NCI-H526 treated with DMSO at 0.1 percent for 48 hours (cell line): ENCODE data around the gene TARS3.
A peak's percentile ranks its signal among the peaks of the same experiment; 100 is the strongest.
"Not testable (repeated sequence)": the region's sequence is repeated elsewhere in the genome, so short reads cannot be mapped to it uniquely, and the experiment has no call there.

Experiments used
- DNase-seq: peaks from one replicate; lab custom pipeline; 2025; lab: John Stamatoyannopoulos, UW

Gene TARS3

DNA sequence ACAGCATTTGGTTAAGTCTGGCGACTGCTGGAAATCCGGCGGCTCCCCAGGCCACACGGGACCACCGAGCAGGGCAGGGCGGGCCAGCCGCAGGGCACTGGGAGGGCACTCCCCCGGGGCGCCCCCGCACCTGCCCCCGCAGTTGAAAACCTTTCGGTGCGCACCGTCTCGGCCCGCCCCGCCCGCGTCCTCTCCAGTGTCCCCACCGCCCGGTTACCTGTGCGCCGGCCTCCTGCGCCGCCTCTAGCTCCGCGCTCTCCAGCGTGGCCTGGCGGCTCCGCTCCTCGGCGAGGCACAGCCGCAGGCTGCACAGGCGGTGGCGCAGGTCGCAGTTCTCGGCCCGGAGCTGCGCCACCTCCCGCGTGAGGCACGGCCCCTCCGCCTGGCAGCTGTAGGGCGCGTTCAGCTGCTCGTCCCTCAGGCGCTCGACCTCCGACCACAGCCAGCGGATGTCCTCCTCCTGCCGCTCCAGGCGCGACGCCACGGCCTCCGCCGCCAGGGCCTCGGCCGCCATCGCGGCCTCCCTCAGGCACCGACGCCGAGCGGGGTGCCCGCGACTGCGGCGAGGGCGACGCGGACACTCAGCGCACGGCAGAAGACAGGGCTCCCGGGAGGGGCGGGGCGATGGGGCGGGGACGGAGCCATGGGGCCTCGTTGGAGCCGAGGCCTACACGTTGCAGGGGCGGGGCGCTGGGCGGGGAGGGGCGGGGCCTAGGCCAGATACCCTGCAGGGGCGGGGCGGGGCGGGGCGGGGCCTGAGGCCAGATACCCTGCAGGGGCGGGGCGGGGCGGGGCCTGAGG lies at the start of gene TARS3:
TARS3 (minus strand) TSS at position 600 of the 801 bp plus-strand sequence; CDS start at position 514, 86 bp downstream.
- peak; percentile 80 for DNase-seq

DNA sequence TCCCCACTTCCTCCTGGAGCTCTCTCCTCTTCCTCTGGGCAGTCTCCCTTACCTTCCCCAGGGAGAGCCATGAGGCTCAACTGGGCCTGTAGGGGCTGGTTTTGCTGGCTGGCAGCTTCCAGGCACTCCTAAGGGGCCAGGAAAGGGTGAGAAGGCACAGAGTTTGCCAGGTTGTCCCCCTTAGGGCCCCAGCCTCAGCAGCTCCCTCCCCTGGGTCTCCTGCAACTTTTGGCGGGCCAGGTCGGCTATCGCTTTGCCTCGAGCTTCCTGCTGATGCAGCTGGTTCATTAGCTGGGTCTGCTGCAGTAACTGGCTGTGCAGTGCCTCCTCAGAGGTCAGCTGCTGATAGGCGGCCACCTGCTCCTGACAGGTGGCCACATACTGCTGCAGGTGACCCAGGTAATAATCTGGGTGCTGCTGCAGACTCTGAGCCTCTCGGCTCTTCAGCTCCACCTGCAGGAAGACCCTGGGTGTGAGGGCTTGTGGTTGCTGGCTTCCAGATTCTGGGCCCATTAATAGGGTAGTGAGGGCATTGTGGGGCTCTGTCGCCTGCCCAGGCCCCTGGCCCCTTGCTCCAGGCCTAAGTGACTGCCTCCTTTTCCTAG lies 49.3 kb upstream of the TARS3 start:
- peak; percentile 5 for DNase-seq

DNA sequence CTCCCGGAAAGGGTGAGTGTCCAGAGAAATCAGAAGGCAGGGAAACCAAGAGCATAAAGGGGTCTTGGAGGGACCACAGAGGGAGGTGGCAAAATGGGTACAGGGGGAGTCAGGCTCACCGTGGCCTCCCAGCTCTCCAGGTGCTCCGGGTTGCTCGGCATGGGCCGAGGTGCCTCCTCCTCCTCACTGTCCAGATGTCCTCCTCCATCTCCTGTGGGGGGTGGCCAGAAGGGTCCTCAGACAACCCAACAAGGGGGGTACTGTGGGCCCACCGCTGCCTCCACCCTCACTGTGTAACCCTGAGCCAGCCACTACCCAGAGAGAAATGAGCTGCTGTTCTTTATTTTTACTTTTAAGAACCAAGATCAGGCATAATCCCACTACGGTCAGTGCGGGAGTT lies 48.6 kb upstream of the TARS3 start:
- no peak for DNase-seq

DNA sequence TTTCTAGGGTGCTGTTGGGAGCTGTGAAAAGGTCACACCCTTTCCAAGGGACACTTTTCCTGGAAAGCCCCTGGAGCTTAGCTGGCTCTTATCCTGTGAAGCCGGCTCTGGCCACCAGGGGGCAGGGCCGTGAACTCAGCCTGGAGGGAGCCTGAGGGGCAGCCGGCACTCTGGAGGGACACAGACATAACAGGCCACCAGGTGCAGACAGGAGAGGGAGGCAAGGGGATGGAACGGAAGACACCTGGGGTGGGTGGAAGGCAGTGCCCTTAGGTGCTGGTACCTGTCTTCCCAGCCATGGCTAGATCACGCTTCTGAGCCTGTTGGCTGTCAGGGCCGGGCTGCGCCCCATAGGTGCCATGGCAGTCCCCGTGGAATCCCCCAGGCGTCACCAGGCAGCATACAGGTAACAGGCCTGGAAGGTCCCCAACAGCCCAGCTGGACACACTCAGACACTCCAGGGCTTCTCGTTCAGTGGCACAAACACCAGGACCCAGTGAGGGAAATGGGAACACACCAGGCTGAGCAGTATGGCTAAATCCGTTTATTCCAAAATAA lies 42.9 kb upstream of the TARS3 start:
- DNase-seq: not testable (repeated sequence)

DNA sequence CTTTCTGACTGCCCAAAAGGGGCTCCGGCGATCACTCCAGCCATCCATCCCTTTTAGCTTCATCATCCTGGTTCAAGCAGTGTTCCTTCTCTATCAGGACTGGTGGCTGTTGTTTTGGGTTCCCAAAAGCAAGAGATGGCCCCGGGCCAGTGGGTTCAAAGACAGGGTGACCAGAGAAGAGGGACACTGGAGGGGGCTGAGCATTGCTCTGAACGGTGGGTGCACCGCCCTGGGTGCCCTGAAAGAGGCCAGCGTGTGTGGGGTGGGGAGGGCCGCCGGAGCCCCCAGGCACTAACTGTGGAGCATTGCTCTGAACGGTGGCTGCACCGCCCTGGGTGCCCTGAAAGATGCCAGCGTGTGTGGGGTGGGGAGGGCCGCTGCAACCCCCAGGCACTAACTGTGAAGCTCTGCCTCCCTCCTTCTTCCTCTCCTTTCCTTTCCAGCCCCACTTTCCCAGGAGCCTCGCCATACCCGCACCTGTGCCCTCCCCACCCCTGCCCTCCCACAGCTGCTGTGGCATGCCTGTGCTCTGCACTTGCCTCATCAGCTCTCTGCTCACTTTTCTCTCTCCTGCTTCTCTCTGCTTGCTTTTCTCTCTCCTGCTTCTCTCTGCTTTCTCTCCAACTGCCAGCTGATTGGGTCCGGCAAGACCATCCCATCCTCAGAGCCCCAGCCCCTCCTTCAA lies 41.6 kb upstream of the TARS3 start:
- no peak for DNase-seq

DNA sequence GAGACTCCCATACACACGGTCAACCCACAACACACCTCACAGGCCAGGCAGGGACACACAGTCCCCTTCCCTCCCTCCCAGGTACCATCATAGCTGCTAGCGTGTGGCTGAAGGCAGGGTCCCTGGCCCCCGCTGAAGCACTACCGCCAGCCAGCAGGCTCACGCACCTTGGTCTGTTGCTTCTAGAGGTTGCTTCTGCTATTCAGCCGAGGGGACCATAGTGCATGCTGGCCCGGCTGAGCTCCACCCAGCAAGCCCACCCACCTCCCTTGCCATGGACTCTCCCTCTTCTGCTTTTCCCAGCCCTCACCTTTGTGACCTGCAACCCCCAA lies 41.0 kb upstream of the TARS3 start:
- DNase-seq: not testable (repeated sequence)

DNA sequence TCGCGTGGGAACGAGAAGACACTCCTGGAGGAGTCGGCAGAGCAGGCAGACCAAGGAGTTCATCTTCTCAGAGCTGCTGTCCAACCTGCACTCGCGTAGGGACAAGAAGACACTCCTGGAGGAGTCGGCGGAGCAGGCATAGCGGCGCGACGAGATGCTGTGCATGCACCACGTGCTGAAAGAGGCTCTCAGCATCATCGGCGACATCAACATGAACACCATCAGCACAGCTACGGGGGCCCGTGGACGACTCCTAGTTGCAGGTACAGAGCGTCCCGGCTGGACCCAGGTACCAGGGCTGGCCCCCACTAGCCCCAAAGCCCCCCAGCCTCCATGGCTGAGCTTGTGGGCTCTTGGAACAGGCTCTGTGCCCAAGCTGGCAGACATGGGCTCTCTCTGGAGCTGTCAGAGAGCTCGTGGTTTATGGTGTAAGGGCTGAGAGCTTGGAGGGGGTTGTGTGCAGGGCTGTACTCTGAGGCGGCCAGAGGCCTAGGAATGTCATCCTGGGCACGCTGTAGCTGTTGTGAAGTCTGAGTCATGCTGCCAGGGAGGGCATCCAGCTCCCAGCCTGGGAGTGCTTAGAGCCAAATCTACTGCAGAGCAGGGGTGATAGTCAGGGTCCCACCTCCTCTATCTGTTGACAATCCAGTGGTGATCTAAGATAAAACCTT lies 40.5 kb upstream of the TARS3 start:
- DNase-seq: not testable (repeated sequence)

DNA sequence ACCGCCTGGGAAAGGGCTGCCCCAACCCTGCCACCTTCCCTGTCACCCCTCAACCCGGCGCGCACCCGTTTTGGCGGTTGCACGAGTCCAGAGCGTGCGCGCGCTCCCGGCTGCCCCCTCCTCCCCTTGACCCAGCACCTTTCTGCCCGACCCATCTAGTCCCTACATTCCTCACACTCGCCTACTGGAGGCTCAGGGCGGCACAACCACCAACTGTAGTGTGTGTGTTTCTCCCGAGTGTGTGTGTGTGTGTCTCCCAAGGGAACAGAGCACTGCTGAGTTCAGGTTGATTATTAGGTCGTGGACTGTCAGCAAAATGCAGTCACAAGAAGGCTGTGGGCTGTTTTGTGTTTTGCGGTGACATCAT lies 22.4 kb upstream of the TARS3 start:
- DNase-seq: not testable (repeated sequence)

DNA sequence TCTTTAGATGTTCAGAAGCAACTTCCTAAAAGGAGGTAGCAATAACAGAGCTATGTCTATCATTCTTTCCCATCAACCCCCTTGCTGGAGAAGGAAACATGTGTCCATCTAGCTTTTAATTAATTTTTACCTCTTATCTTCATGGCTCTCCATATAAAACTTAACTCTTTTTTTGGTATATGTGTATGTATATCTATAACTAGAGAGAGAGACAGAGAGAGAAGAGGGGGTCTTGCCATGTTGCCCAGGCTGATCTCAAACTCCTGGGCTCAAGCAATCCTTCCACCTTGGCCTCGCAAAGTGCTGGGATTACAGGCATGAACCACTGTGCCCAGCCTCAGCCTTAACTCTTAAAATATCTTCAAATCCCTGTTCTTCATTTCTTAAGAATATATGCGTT lies 10.6 kb upstream of the TARS3 start:
- DNase-seq: not testable (repeated sequence)

DNA sequence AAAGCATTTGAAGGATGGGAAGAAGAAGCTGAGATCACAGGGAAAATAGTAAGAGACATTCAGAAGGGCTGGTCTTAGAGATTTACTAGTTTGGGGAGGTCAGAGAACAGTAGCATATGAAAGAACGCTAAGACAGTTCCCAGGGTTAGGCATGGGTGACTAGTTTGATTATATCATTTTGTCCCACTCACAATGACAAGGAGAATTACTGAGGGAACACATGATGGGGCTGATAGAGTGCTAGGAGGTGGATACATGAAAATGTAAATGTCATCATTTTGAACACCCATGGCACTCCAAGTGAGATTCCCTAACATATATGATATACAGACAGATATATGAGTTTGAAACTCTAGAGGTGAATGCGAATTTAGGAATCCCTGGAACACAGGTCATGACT lies 9.3 kb upstream of the TARS3 start:
- no peak for DNase-seq

DNA sequence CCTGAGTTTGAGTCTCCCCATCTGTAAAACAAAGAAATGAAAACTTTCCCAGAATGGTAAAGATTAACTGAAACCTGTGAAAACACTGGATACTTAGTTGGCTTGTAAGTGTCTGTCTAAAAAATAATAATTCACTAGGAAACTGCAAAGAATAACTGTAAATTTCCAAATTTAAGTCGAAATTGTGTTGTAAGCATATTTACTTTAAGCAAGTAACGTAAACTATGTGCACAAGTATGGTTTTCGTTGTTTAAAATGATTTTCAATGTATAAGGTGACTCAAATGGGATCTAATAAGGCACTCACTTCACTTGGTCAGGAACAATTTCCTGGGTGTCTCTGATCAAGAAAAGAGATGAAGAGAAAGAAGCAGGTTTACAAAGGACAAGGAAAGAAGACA lies 8.5 kb upstream of the TARS3 start:
- no peak for DNase-seq

DNA sequence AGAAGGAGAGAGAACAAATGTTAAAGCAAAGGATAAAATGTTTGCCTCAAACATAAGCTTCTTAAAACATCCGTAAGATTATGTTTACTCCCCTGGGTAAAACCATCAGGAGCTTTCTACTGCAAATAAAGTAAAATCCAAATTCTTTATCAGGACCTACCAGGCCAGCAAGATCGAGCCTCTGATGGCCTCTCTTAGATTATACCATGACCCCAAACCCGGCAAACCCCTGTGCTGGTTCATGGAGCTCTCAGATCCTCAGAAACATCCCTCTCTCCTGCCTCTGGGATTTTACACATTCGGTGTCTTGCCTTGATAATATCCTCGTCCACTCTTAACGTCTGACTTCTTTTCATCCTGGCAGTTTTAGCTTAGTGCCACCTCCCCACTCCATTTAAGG lies 7.5 kb upstream of the TARS3 start:
- no peak for DNase-seq

DNA sequence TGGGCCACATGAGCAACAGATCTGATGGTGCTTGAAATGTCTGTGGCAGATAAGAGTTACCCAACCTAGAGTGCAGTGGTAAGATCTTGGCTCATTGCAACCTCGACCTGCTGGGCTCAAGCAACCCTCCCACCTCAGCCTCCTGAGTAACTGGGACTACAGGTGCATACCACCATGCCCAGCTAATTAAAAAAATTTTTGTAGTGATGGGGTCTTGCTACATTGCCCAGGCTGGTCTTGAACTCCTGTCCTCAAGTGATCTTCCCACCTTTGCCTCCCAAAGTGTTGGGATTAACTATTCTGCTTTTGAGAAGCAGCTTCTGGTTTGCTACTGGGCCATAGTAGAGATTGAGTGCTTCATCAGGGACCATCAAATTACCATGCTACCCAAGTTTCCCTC lies 2.9 kb upstream of the TARS3 start:
- DNase-seq: no peak

DNA sequence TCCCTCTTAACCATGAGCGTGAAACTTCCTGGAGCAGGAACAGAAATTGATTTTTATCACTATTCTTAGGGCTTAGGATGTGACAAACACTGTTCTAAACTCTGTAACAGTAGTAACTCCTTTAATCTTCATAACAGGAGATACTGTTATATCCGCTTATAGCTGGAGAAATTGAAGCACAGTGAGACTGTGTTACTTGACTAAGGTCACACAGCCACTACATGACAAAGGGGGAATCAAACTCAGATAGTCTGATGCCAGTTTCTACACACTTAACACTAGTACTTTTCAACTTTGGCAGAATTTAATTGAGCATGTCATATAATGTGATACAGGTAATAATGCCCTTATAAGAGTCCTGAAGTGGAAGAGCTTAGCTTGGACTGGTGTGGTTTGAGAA lies 800 bp upstream of the TARS3 start:
- no peak for DNase-seq

DNA sequence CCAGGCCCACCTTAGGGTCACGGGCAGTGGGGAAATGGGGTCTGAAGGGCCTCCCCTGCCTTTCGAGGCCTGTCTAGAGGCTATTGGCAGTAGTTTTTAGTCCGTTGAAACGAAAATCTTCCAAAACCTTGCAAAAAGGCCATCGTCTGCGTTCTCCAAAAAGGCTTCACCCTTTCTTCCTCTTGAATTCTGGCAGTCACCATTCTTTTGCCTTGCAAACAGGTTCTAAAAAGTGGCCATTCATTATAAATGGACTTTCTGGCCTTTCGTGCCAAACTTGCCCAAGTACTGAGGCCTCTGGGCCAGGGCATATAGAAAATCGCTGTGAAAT lies 367 bp upstream of the TARS3 start:
- no peak for DNase-seq

DNA sequence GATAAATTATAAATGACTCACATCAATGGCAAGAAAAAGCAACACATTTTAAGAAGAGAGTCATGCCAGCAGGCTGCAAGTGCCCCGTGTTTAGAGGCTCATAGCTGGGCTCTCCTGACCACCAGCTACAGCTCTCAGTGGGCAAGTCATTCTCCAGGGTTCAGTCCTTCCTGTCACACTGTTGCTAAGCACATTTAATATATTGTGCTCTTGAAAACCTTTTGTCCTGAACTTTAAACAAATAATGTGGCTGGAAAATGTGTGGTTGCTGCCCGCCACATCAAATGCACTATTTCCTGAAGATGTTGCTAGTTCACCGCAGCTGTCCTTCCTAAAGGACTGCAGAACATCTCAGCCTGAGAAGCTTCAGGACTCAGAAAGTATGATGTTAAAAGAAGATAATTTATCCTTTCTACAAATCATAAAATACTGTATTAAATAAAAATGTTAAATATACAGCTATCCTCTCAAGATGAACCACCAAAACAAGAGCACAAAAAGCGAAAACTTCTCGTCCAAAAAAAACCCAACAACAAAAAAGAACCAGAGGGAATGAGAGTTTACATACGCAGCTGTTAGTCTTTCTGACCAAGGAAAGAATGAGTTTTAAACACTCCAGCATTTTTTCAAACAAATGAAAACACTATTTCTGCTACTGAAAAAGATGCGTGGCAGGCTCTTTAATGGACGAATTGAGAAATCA lies 951 bp downstream of the TARS3 start:
- DNase-seq: peak; percentile 58

DNA sequence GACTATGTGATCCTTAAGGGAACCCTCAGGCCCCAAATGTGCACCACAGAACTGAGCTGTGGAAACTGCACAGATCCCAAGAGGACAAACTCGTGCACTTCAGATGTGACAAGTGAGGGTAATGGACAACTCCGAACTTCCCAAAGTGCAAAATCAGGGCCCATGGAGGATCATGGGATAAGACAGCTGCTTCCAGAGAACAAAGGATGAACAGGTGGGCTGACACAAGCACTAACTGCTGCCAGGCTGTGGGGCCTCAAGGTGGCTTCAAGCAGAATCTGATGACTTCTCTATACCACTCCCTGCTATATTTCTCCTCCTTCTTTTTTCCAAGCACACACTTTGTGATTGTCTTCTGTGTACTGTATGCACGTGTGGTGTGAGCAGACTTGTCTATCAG lies 5.4 kb downstream of the TARS3 start:
- no peak for DNase-seq

DNA sequence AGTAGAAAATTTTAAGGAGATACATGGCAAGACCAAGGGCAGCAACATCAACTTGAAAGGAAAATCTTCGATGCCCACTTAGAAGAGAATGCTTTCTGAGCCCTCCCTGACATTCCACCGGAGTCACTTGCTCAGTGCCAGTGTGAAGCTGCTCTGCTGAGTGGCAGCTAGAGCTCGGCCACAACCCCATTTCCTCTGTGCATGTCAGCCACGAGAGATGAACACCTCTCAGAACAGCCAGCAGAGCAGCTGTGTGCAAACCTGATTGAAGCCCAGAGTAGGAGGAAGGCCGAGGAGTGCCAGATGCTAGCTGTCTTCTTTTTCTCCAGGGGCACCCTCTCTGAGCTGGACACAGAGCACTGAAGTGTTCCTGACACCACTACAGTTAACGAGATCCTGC lies 12.2 kb downstream of the TARS3 start:
- DNase-seq: no peak

DNA sequence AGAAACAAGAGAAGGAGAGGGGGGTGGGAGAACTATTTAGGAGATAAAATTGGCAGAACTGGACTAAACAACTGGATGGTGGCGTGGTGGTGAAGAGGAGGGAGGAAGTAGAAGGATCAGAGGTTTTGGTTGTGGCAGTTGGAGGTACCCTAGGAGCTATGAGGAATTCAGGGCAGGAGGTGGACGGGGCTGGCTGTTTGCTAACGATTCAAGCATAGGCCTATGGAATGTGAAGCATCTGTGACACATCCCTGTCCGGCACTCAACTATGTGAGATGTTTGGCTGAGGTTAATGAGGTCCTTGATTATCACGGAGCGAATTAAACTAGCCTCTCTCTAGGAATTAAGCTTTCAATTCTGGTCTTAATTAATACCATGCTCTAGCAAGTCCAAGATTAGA lies 13.5 kb downstream of the TARS3 start:
- DNase-seq: no peak

DNA sequence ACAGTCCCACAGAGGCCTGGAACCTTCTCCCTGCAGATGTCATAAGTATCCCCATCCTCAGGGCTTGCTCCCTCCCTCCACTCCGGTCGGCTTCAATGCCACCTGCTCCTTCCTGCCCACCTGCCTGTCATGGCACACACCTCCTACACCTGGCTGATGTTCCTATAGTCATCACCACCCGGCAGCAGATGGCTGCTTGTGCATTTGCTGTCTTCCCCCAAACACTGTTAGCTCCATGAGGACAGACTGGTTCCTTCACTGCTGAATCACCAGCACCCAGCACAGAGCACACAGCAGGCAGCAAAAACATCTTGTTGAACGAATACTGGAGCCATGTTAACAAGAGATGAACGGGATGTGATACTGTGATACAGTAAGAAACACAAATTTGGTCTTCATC lies 14.8 kb downstream of the TARS3 start:
- DNase-seq: no peak

DNA sequence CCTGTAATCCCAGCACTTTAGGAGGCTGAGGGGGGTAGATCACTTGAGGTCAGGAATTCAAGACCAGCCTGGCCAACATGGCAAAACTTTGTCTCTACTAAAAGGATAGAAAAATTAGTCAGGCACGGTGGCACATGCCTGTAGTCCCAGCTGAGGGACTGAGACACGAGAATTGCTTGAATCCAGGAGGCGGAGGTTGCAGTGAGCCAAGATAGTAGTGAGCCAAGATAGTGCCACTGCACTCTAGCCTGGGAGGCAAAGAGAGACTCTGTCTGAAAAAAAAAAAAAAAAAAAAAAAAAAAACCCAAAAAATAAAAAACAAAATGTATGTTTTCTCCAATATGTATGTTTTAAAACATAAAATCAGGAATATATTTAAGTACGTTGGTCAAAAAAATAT lies 16.3 kb downstream of the TARS3 start:
- DNase-seq: no peak

DNA sequence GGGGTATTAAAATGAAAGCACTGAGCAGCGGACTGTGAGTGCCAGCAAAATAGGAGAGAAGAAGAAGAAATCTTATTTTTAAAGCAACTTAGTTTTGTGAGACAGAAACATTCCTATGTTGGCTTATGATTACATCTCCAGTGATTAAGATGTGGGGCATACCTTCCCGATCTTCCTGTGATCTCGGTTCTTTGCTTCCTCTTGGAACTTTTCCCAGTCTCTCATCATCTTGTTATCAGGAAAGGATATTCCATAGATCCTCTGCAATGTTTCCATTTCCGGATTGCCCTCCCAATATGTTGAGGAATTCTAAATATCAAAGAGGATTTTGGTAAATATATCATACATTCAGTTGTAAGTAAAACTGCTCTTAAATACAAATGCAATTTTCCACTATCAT lies 22.2 kb downstream of the TARS3 start:
- DNase-seq: no peak
